LNCAP (cell line): ENCODE measurements around the gene MTHFD2L.

Experiments
- TF ChIP-seq, protein P1 (sequence below): fragments of 450-650 bp; IDR thresholded peaks from 2 replicates; pipeline ENCODE4 v1.5.1; 2017; ENCODE audit warnings: mild to moderate bottlenecking

MTHFD2L gene

GRCh38 chr4:74268643-74269042, 110.7 kb downstream of the MTHFD2L start:
- TF ChIP-seq, protein P1, sequence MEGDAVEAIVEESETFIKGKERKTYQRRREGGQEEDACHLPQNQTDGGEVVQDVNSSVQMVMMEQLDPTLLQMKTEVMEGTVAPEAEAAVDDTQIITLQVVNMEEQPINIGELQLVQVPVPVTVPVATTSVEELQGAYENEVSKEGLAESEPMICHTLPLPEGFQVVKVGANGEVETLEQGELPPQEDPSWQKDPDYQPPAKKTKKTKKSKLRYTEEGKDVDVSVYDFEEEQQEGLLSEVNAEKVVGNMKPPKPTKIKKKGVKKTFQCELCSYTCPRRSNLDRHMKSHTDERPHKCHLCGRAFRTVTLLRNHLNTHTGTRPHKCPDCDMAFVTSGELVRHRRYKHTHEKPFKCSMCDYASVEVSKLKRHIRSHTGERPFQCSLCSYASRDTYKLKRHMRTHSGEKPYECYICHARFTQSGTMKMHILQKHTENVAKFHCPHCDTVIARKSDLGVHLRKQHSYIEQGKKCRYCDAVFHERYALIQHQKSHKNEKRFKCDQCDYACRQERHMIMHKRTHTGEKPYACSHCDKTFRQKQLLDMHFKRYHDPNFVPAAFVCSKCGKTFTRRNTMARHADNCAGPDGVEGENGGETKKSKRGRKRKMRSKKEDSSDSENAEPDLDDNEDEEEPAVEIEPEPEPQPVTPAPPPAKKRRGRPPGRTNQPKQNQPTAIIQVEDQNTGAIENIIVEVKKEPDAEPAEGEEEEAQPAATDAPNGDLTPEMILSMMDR: no peak

DNA sequence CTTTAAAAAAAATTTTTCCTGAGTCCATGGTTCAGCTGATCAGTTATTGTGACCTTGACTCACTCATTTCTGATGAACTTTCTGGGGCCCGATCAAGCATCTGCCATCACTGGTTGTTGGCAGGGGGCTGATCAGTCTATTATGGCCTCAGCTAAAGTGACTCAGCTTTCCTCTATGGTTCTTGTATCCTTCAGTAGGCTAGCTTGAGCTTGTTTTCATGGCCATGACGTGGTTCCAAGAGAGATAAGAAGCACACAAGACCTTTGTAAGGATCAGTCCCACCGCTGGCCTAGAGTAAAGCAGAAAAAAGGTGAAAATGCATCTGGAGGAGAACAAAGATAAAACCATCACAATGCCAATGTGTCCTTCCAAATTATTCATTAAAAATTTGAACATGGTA, 120.6 kb downstream of the MTHFD2L start:
- TF ChIP-seq, protein P1: no peak

DNA sequence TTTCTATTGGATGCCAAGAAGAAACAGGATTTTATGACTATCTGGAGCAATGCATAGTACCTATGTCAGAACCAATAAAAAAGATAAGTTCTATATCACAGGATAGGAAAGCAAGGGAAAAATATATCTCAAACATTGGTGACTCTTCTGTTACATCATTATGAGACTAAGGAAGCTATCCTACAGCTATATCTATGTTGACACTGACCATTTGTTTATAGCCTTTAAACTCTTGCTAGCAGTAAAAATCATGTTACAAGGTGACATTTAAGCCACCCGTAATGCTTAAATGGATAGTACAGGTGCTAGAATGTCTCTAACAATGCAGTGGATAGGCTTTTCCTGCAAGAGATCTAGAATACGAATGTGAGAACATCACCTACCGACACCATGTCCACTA, 121.8 kb downstream of the MTHFD2L start:
- TF ChIP-seq, protein P1: no peak

DNA sequence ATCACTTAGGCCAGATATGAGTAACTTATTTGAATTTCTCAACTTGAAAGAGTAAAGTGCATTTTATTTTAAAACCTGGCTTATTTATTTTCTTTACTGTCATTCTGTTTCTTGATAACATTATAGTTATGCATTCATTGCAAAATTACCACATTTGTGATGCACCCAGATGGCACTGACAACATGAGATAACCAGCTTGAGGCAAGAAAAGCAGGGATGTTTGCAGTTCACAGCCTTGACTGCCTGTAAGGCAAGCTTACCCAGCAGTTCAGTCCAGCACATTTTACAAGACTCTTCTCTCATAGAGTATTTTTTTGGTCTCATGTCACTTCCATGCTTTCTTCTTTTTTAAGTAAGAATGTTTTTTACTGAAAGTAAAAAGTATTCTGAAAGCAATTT, 125.0 kb downstream of the MTHFD2L start:
- TF ChIP-seq, protein P1: no peak

DNA sequence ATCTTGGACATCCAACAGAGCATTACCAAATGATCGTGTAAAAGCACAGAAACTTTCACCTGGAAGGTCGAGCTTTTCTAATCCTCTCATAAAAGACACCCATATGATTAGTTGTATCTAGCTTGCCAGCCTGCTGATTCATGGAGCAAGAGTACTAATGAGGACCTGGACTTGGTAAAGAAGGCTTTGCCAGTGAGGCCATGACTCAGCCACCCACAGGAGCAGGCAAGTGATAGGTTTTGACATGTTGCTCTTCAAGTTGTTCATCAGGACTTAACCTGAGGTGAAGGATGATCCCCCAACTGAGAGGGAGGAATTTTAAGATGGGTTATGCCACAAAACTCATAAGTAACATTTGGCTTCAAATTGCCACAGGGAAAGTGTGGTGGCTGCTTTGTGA, 125.7 kb downstream of the MTHFD2L start:
- TF ChIP-seq, protein P1: no peak

GRCh38 chr4:74284053-74284452, 126.1 kb downstream of the MTHFD2L start:
- TF ChIP-seq, protein P1: no peak

DNA sequence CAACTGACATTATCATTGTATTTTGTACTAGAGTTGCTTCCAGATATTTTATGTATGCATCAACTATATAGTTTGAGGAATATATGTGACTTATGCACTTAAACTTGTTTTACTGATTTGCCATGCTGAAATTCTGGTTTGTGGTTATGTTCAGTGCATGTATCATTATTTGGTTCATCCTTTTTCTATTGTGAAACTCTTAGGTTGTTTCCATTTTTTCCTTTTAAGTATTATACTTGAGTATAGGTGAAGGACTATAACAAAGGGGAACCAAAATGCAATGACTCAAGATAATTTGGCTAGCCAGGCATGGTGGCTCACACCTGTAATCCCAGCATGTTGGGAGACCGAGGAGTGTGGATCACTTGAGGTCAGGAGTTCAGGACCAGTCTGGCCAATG, 129.2 kb downstream of the MTHFD2L start:
- TF ChIP-seq, protein P1: no peak

GRCh38 chr4:74287791-74288190, 129.9 kb downstream of the MTHFD2L start:
- TF ChIP-seq, protein P1: no peak
